Muscle layer of colon (tissue), 2 donors: ENCODE results near the gene TULP4.

Experiments
- H3K27ac ChIP-seq: one replicate; pipeline ENCODE4 v1.7.0; 2013; ENCODE audit warnings: low read depth, mild to moderate bottlenecking, low read length, moderate library complexity
- H3K27me3 ChIP-seq, 2 donors: one replicate each; pipeline ENCODE4 v1.7.0; 2013; ENCODE audit warnings: low read length in 2 of 2, mild to moderate bottlenecking in 2 of 2; ENCODE audit not compliant: insufficient read depth in 2 of 2, control insufficient read depth in 1 of 2
- H3K36me3 ChIP-seq: one replicate; pipeline ENCODE4 v1.7.0; 2013; ENCODE audit warnings: mild to moderate bottlenecking, low read length; ENCODE audit not compliant: insufficient read depth
- H3K4me1 ChIP-seq: one replicate; pipeline ENCODE4 v1.7.0; 2013; ENCODE audit warnings: mild to moderate bottlenecking, low read length; ENCODE audit not compliant: insufficient read depth
- H3K4me3 ChIP-seq, 2 donors: one replicate each; pipeline ENCODE4 v1.7.0; 2013; ENCODE audit warnings: low read length in 2 of 2, low read depth in 1 of 2, mild to moderate bottlenecking in 1 of 2, moderate library complexity in 1 of 2
- H3K9ac ChIP-seq: one replicate; pipeline ENCODE4 v1.7.0; 2013; ENCODE audit warnings: low read length
- H3K9me3 ChIP-seq: one replicate; pipeline ENCODE4 v1.7.0; 2013; ENCODE audit warnings: mild to moderate bottlenecking, low read length
- donor health status: abdominal sarcoma.
- donor health status: Adenocarcinoma of cecum.

TULP4 gene

GRCh38 chr6:158314737-158315136 is 2.5 kb downstream of the TULP4 start:
- H3K4me3 ChIP-seq: no peak overlapping the region
- no peak overlapping the region for H3K27ac ChIP-seq
- peaks cover 6% of the 10 kb centered on the region for H3K9me3 ChIP-seq
- H3K27me3 ChIP-seq: no peaks in the 10 kb centered on the region
- no peak overlapping the region for H3K9ac ChIP-seq
- H3K4me1 ChIP-seq: no peaks in the 10 kb centered on the region
- no peaks in the 10 kb centered on the region for H3K36me3 ChIP-seq

GRCh38 chr6:158316022-158316421 is 3.8 kb downstream of the TULP4 start:
- H3K27ac ChIP-seq: no peak overlapping the region
- H3K36me3 ChIP-seq: no peaks in the 10 kb centered on the region
- no peaks in the 10 kb centered on the region for H3K4me1 ChIP-seq
- H3K27me3 ChIP-seq: no peaks in the 10 kb centered on the region
- H3K9ac ChIP-seq: no peak overlapping the region
- H3K4me3 ChIP-seq: no peak overlapping the region
- peaks cover 6% of the 10 kb centered on the region for H3K9me3 ChIP-seq

GRCh38 chr6:158321960-158322359 is 9.7 kb downstream of the TULP4 start:
- Histone ChIP-seq H3K27me3 (no peaks in the 10 kb centered on the region), H3K9ac (no peak overlapping the region), H3K36me3 (no peaks in the 10 kb centered on the region), H3K4me3 (no peak overlapping the region), H3K27ac (no peak overlapping the region), H3K4me1 (peaks cover 12% of the 10 kb centered on the region), H3K9me3 (peaks cover under 1% of the 10 kb centered on the region)

GRCh38 chr6:158322400-158322723 is 10.1 kb downstream of the TULP4 start:
- Histone ChIP-seq H3K27ac (no peak overlapping the region), H3K9me3 (no peaks in the 10 kb centered on the region), H3K27me3 (no peaks in the 10 kb centered on the region), H3K4me1 (peaks cover 12% of the 10 kb centered on the region), H3K36me3 (no peaks in the 10 kb centered on the region), H3K9ac (no peak overlapping the region), H3K4me3 (no peak overlapping the region)

- Histone ChIP-seq H3K9ac (no peak overlapping the region), H3K9me3 (no peaks in the 10 kb centered on the region), H3K36me3 (no peaks in the 10 kb centered on the region), H3K27me3 (no peaks in the 10 kb centered on the region), H3K4me3 (no peak overlapping the region), H3K4me1 (peaks cover 12% of the 10 kb centered on the region), H3K27ac (no peak overlapping the region)
These were observed 10.7 kb downstream of the TULP4 start for GRCh38 chr6:158322724-158323560.

- Histone ChIP-seq H3K27ac (no peak overlapping the region), H3K4me3 (no peak overlapping the region), H3K27me3 (no peaks in the 10 kb centered on the region), H3K9me3 (no peaks in the 10 kb centered on the region), H3K4me1 (peaks cover 12% of the 10 kb centered on the region), H3K9ac (no peak overlapping the region), H3K36me3 (no peaks in the 10 kb centered on the region)
These were observed 11.3 kb downstream of the TULP4 start for GRCh38 chr6:158323561-158323958.

GRCh38 chr6:158324136-158324535 is 11.9 kb downstream of the TULP4 start:
- H3K4me3 ChIP-seq: no peak overlapping the region
- H3K27ac ChIP-seq: no peak overlapping the region
- H3K4me1 ChIP-seq: peaks cover 12% of the 10 kb centered on the region

GRCh38 chr6:158327211-158327610 is 14.9 kb downstream of the TULP4 start:
- H3K4me1 ChIP-seq: peaks cover 12% of the 10 kb centered on the region
- no peaks in the 10 kb centered on the region for H3K36me3 ChIP-seq
- no peak overlapping the region for H3K4me3 ChIP-seq
- H3K27ac ChIP-seq: no peak overlapping the region
- H3K9ac ChIP-seq: no peak overlapping the region
- H3K9me3 ChIP-seq: no peaks in the 10 kb centered on the region
- no peaks in the 10 kb centered on the region for H3K27me3 ChIP-seq

More at GRCh38 chr6:158324136-158324535, 11.9 kb downstream of the TULP4 start:
- no peaks in the 10 kb centered on the region for H3K27me3 ChIP-seq
- no peaks in the 10 kb centered on the region for H3K36me3 ChIP-seq
- no peaks in the 10 kb centered on the region for H3K9me3 ChIP-seq
- H3K9ac ChIP-seq: no peak overlapping the region

- no peak overlapping the region for H3K4me3 ChIP-seq
- H3K36me3 ChIP-seq: no peaks in the 10 kb centered on the region
- no peaks in the 10 kb centered on the region for H3K27me3 ChIP-seq
- H3K27ac ChIP-seq: no peak overlapping the region
- no peak overlapping the region for H3K9ac ChIP-seq
- no peaks in the 10 kb centered on the region for H3K9me3 ChIP-seq
- no peaks in the 10 kb centered on the region for H3K4me1 ChIP-seq
These were observed 16.7 kb downstream of the TULP4 start for GRCh38 chr6:158328952-158329351.

GRCh38 chr6:158329531-158329930 is 17.3 kb downstream of the TULP4 start:
- Histone ChIP-seq H3K36me3 (no peaks in the 10 kb centered on the region), H3K4me3 (no peak overlapping the region), H3K9me3 (no peaks in the 10 kb centered on the region), H3K9ac (no peak overlapping the region), H3K27ac (no peak overlapping the region), H3K27me3 (no peaks in the 10 kb centered on the region), H3K4me1 (no peaks in the 10 kb centered on the region)

GRCh38 chr6:158330016-158330415 is 17.8 kb downstream of the TULP4 start:
- Histone ChIP-seq H3K27ac (no peak overlapping the region), H3K4me3 (no peak overlapping the region), H3K9me3 (no peaks in the 10 kb centered on the region), H3K9ac (no peak overlapping the region), H3K36me3 (no peaks in the 10 kb centered on the region), H3K4me1 (no peaks in the 10 kb centered on the region), H3K27me3 (no peaks in the 10 kb centered on the region)

- Histone ChIP-seq H3K9ac (no peak overlapping the region), H3K27me3 (no peaks in the 10 kb centered on the region), H3K36me3 (no peaks in the 10 kb centered on the region), H3K4me3 (no peak overlapping the region), H3K27ac (no peak overlapping the region), H3K9me3 (no peaks in the 10 kb centered on the region), H3K4me1 (no peaks in the 10 kb centered on the region)
These were observed 20.0 kb downstream of the TULP4 start for GRCh38 chr6:158332237-158332636.
